Large intestine (tissue), 3 donors: ENCODE results near the gene GPHN. TPM values are rescaled to one million over a fixed set of nuclear protein-coding genes. Genes with fewer than 3 reads are reported as not detected.

ENCODE experiments used
- DNase-seq, 2 donors: peaks; one replicate each; pipeline versions ENCODE4 v3.0.0 to v3.0.0-alpha.2; 2013
- H3K27ac ChIP-seq: one replicate; pipeline ENCODE4 v1.5.1; 2013; ENCODE audit warnings: low read length
- H3K27me3 ChIP-seq: 2 replicates; pipeline ENCODE4 v1.6.1; 2013; ENCODE audit warnings: low read length; ENCODE audit not compliant: control insufficient read depth, insufficient read depth
- H3K36me3 ChIP-seq: 2 replicates; pipeline ENCODE4 v1.6.1; 2013; ENCODE audit warnings: low read length; ENCODE audit not compliant: control insufficient read depth, insufficient read depth
- H3K4me1 ChIP-seq: one replicate; pipeline ENCODE4 v1.6.1; 2013; ENCODE audit warnings: low read length; ENCODE audit not compliant: control insufficient read depth, insufficient read depth
- H3K4me3 ChIP-seq: one replicate; pipeline ENCODE4 v1.5.1; 2013; ENCODE audit warnings: low read length
- H3K9me3 ChIP-seq: one replicate; pipeline ENCODE4 v1.6.1; 2013; ENCODE audit warnings: mild to moderate bottlenecking, low read depth, low read length, moderate library complexity; ENCODE audit not compliant: control insufficient read depth
- WGBS: methylation state at CpG from one replicate; pipeline ENCODE4 v1.1.5; 2013; ENCODE audit warnings: low lambda C conversion rate; ENCODE audit not compliant: insufficient coverage; 5-methylcytosine and 5-hydroxymethylcytosine counted together
- polyA plus RNA-seq: library from polyadenylated mRNA; unstranded; fragments of 120-200 nt; gene quantifications from one replicate; pipeline ENCODE4 v1.2.1, GENCODE V29; 2013

The GPHN gene
- polyA plus RNA-seq, 1 donor = 26.1 TPM

- peak in 1 of 2 donors; percentile 13 for DNase-seq
- Histone ChIP-seq H3K4me3 (no peak overlapping the region), H3K36me3 (peaks cover 5% of the 10 kb centered on the region), H3K9me3 (peaks cover 3% of the 10 kb centered on the region), H3K4me1 (no peaks in the 10 kb centered on the region), H3K27me3 (no peaks in the 10 kb centered on the region), H3K27ac (no peak overlapping the region)
- no CpG with 5 or more reads among the region's 1 CpG for WGBS
Measured at GRCh38 chr14:67170660-67171059, 662.7 kb downstream of the GPHN start.

- H3K4me3 ChIP-seq = no peak overlapping the region
- H3K4me1 ChIP-seq = no peaks in the 10 kb centered on the region
- no peak for DNase-seq
- peaks cover 5% of the 10 kb centered on the region for H3K36me3 ChIP-seq
- no CpG with 5 or more reads among the region's 5 CpGs for WGBS
- no peaks in the 10 kb centered on the region for H3K27me3 ChIP-seq
- H3K27ac ChIP-seq = no peak overlapping the region
- peaks cover 3% of the 10 kb centered on the region for H3K9me3 ChIP-seq
Measured at GRCh38 chr14:67172056-67172455, 664.1 kb downstream of the GPHN start.

GRCh38 chr14:67172520-67172919 lies 664.6 kb downstream of the GPHN start:
- no peaks in the 10 kb centered on the region for H3K4me1 ChIP-seq
- H3K9me3 ChIP-seq = peaks cover 3% of the 10 kb centered on the region
- DNase-seq = no peak
- H3K27me3 ChIP-seq = no peaks in the 10 kb centered on the region
- no peak overlapping the region for H3K4me3 ChIP-seq
- no CpG with 5 or more reads among the region's 1 CpG for WGBS
- peaks cover 5% of the 10 kb centered on the region for H3K36me3 ChIP-seq
- H3K27ac ChIP-seq = no peak overlapping the region

GRCh38 chr14:67173719-67174118 lies 665.8 kb downstream of the GPHN start:
- H3K27ac ChIP-seq = no peak overlapping the region
- H3K4me3 ChIP-seq = no peak overlapping the region
- 95% methylated on average over 2 of the region's 2 CpGs for WGBS
- H3K27me3 ChIP-seq = no peaks in the 10 kb centered on the region
- peaks cover 5% of the 10 kb centered on the region for H3K36me3 ChIP-seq
- H3K9me3 ChIP-seq = peaks cover 3% of the 10 kb centered on the region
- H3K4me1 ChIP-seq = no peaks in the 10 kb centered on the region
- no peak for DNase-seq

GRCh38 chr14:67186172-67186768 lies 678.3 kb downstream of the GPHN start:
- Histone ChIP-seq H3K4me1 (no peaks in the 10 kb centered on the region), H3K36me3 (peaks cover 1% of the 10 kb centered on the region), H3K27me3 (no peaks in the 10 kb centered on the region), H3K27ac (no peak overlapping the region), H3K4me3 (no peak overlapping the region), H3K9me3 (no peaks in the 10 kb centered on the region)
- no peak for DNase-seq
- 100% methylated on average over 1 of the region's 5 CpGs for WGBS

- Histone ChIP-seq H3K4me3 (no peak overlapping the region), H3K9me3 (no peaks in the 10 kb centered on the region), H3K36me3 (no peaks in the 10 kb centered on the region), H3K4me1 (no peaks in the 10 kb centered on the region), H3K27me3 (no peaks in the 10 kb centered on the region), H3K27ac (no peak overlapping the region)
- WGBS = 64% methylated on average over 5 of the region's 7 CpGs
- DNase-seq = no peak
Measured at GRCh38 chr14:67186789-67187584, 679.0 kb downstream of the GPHN start.

GRCh38 chr14:67187826-67188225 lies 679.9 kb downstream of the GPHN start:
- no peak overlapping the region for H3K4me3 ChIP-seq
- no peaks in the 10 kb centered on the region for H3K4me1 ChIP-seq
- no peaks in the 10 kb centered on the region for H3K9me3 ChIP-seq
- no peaks in the 10 kb centered on the region for H3K27me3 ChIP-seq
- DNase-seq = no peak
- WGBS = 92% methylated on average over 2 of the region's 2 CpGs
- no peaks in the 10 kb centered on the region for H3K36me3 ChIP-seq
- H3K27ac ChIP-seq = no peak overlapping the region

GRCh38 chr14:67188326-67188725 lies 680.4 kb downstream of the GPHN start:
- 100% methylated on average over 1 of the region's 4 CpGs for WGBS
- Histone ChIP-seq H3K9me3 (no peaks in the 10 kb centered on the region), H3K27ac (no peak overlapping the region), H3K4me3 (no peak overlapping the region), H3K27me3 (no peaks in the 10 kb centered on the region), H3K4me1 (no peaks in the 10 kb centered on the region), H3K36me3 (no peaks in the 10 kb centered on the region)
- no peak for DNase-seq

GRCh38 chr14:67191768-67192290 lies 683.9 kb downstream of the GPHN start:
- no peak for DNase-seq

GRCh38 chr14:67192366-67192765 lies 684.4 kb downstream of the GPHN start:
- no peaks in the 10 kb centered on the region for H3K27me3 ChIP-seq
- WGBS = no CpG with 5 or more reads among the region's 2 CpGs
- no peak overlapping the region for H3K4me3 ChIP-seq
- DNase-seq = no peak
- no peaks in the 10 kb centered on the region for H3K4me1 ChIP-seq
- no peaks in the 10 kb centered on the region for H3K9me3 ChIP-seq
- no peak overlapping the region for H3K27ac ChIP-seq
- H3K36me3 ChIP-seq = no peaks in the 10 kb centered on the region

More at GRCh38 chr14:67191768-67192290, 683.9 kb downstream of the GPHN start:
- Histone ChIP-seq H3K36me3 (no peaks in the 10 kb centered on the region), H3K9me3 (no peaks in the 10 kb centered on the region), H3K4me1 (no peaks in the 10 kb centered on the region), H3K27ac (no peak overlapping the region), H3K27me3 (no peaks in the 10 kb centered on the region), H3K4me3 (no peak overlapping the region)
- WGBS = 87% methylated on average over 4 of the region's 8 CpGs
